Sigmoid colon (tissue), 7 donors: ENCODE data around the gene RBM33. TPM values are rescaled to one million over a fixed set of nuclear protein-coding genes. Genes with fewer than 3 reads are reported as not detected.

ENCODE experiments used
- DNase-seq: peaks from one replicate; pipeline ENCODE4 v3.0.0-alpha.2; 2019
- H3K27ac ChIP-seq, 4 donors: fragments of 200-600 bp; sonication (generic); one replicate each; pipeline ENCODE4 v1.5.1; 2016 to 2019; ENCODE audit warnings: mild to moderate bottlenecking in 1 of 4
- H3K27me3 ChIP-seq, 3 donors: fragments of 200-600 bp; sonication (generic); one replicate each; pipeline ENCODE4 v1.5.1; 2019; ENCODE audit warnings: mild to moderate bottlenecking in 1 of 3
- H3K36me3 ChIP-seq, 4 donors: fragments of 200-600 bp; sonication (generic); one replicate each; pipeline ENCODE4 v1.5.1; 2016 to 2019
- H3K4me1 ChIP-seq, 4 donors: fragments of 200-600 bp; sonication (generic); one replicate each; pipeline ENCODE4 v1.5.1; 2017 to 2019
- H3K4me3 ChIP-seq, 4 donors: fragments of 200-600 bp; sonication (generic); one replicate each; pipeline ENCODE4 v1.5.1; 2017 to 2019; ENCODE audit warnings: mild to moderate bottlenecking in 2 of 4, moderate library complexity in 1 of 4
- H3K9me3 ChIP-seq, 4 donors: fragments of 200-600 bp in 3 of 4; sonication (generic) in 3 of 4; one replicate each; pipeline versions ENCODE4 v1.5.1 to v1.6.1; 2013 to 2019
- CTCF ChIP-seq, 4 experiments: fragments of 450-650 bp in 3 of 4; fragments of 200-600 bp in 1 of 4; IDR thresholded peaks; one replicate each; pipeline ENCODE4 v1.5.1; 2016 to 2019; ENCODE audit warnings: antibody characterized with exemption in 4 of 4, mild to moderate bottlenecking in 3 of 4, moderate library complexity in 2 of 4
- EP300 ChIP-seq, 4 donors: sonication (generic); formaldehyde crosslinking; IDR thresholded peaks; one replicate each; pipeline ENCODE4 v1.6.1; 2017; ENCODE audit warnings: antibody characterized with exemption in 4 of 4
- POLR2A ChIP-seq, 2 donors: fragments of 450-650 bp; IDR thresholded peaks; one replicate each; pipeline ENCODE4 v1.6.1; 2016; ENCODE audit warnings: antibody characterized with exemption in 2 of 2, mild to moderate bottlenecking in 2 of 2, moderate library complexity in 2 of 2
- POLR2AphosphoS5 ChIP-seq, 4 donors: sonication (generic); formaldehyde crosslinking; IDR thresholded peaks; one replicate each; pipeline ENCODE4 v1.6.1; 2017; ENCODE audit warnings: antibody characterized with exemption in 4 of 4
- WGBS, 2 donors: extraction: QIAGEN DNeasy Blood & Tissue Kit; methylation state at CpG; one replicate each; pipeline ENCODE4 v1.1.7; 2013; 5-methylcytosine and 5-hydroxymethylcytosine counted together
- intact Hi-C: fragments of 100-400 bp; cut with DNase I; formaldehyde crosslinking; loops from one replicate; pipeline ENCODE4 v1.15.1; 2023
- polyA plus RNA-seq, 3 donors: library from polyadenylated mRNA; stranded (reverse); fragments of 200-250 nt; gene quantifications; one replicate each; pipeline ENCODE4 v1.2.3, GENCODE V29; 2013
- total RNA-seq, 4 donors: library from RNA; depleted of rRNA; stranded (reverse); fragments of >200 nt; gene quantifications; one replicate each; pipeline ENCODE4 v1.1.0, GENCODE V29; 2016
- donor health status: healthy with polysubstance abuse.
- donor health status: Bipolar disorder and iron deficiency.
- donor health status: healthy.

Gene RBM33
- total and polyA plus RNA-seq, 7 donors = 3.6 to 60.4 (median 30.8) TPM

GRCh38 chr7:155762036-155762435 is 117.6 kb downstream of the RBM33 start:
- no peaks in the 10 kb centered on the region for H3K9me3 ChIP-seq
- no peak overlapping the region for H3K27ac ChIP-seq
- 94 to 95% methylated on average over 4 of the region's 4 CpGs for WGBS, 2 donors
- TF ChIP-seq CTCF (IDR thresholded peaks at IDR 0.05) = no peak
- no peak for TF ChIP-seq POLR2AphosphoS5 (IDR thresholded peaks at IDR 0.05)
- TF ChIP-seq EP300 (IDR thresholded peaks at IDR 0.05) = no peak
- TF ChIP-seq POLR2A (IDR thresholded peaks at IDR 0.05) = no peak
- no peaks in the 10 kb centered on the region for H3K27me3 ChIP-seq
- intact Hi-C loops = loop anchor here (10.0 kb wide), 2 partner anchors 117 to 837 kb away; partner anchors contain the start of gene RBM33
- peaks cover 13 to 33% (median 24%) of the 10 kb centered on the region in 4 donors for H3K36me3 ChIP-seq
- H3K4me3 ChIP-seq = no peak overlapping the region
- peaks cover 0 to 32% (median 7%) of the 10 kb centered on the region in 4 donors for H3K4me1 ChIP-seq
- DNase-seq = no peak

- H3K27me3 ChIP-seq = no peaks in the 10 kb centered on the region
- TF ChIP-seq POLR2AphosphoS5 (IDR thresholded peaks at IDR 0.05) (no peak), POLR2A (IDR thresholded peaks at IDR 0.05) (no peak), CTCF (IDR thresholded peaks at IDR 0.05) (no peak), EP300 (IDR thresholded peaks at IDR 0.05) (no peak)
- intact Hi-C loops = loop anchor here (10.0 kb wide), 2 partner anchors 118 to 838 kb away; partner anchors contain the start of gene RBM33
- no peak for DNase-seq
- peak overlapping the region in 2 of 4 donors; percentile 56 to 60 for H3K27ac ChIP-seq
- H3K4me3 ChIP-seq = no peak overlapping the region
- peaks cover 0 to 32% (median 7%) of the 10 kb centered on the region in 4 donors for H3K4me1 ChIP-seq
- H3K9me3 ChIP-seq = no peaks in the 10 kb centered on the region
- WGBS, 2 donors = 80 to 82% methylated on average over 10 of the region's 10 CpGs
- H3K36me3 ChIP-seq = peaks cover 13 to 39% (median 27%) of the 10 kb centered on the region in 4 donors
Observed at GRCh38 chr7:155762655-155763054, 118.2 kb downstream of the RBM33 start.

DNA sequence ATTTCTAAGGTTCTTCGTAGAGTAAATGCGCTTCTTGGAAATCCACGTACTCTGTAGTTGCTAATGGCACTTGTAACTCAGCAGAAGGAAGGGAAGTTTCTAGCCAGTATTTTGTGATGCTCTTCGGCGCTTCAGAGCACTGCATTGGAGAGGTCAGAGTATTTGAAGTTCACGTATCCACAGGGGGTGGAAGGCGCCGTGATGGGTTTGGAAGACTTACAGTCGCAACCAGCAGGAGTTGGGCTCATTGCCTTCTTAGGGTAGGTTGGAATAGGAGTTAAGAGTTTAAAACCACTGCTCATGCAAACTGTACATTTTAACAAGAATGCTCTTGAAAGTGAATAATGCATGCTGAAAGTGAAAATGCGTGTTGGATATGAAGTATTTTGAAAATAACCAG is 118.7 kb downstream of the RBM33 start:
- 94 to 96% methylated on average over 10 of the region's 10 CpGs for WGBS, 2 donors
- intact Hi-C loops = loop anchor here (10.0 kb wide), 2 partner anchors 118 to 838 kb away; partner anchors contain the start of gene RBM33
- H3K4me3 ChIP-seq = no peak overlapping the region
- no peaks in the 10 kb centered on the region for H3K9me3 ChIP-seq
- peaks cover 13 to 42% (median 29%) of the 10 kb centered on the region in 4 donors for H3K36me3 ChIP-seq
- peak overlapping the region in 2 of 4 donors; percentile 56 to 60 for H3K27ac ChIP-seq
- H3K4me1 ChIP-seq = peaks cover 0 to 32% (median 7%) of the 10 kb centered on the region in 4 donors
- TF ChIP-seq POLR2AphosphoS5 (IDR thresholded peaks at IDR 0.05) (no peak), POLR2A (IDR thresholded peaks at IDR 0.05) (no peak), EP300 (IDR thresholded peaks at IDR 0.05) (no peak)
- no peak for DNase-seq
- H3K27me3 ChIP-seq = no peaks in the 10 kb centered on the region

- no peak for TF ChIP-seq EP300 (IDR thresholded peaks at IDR 0.05)
- TF ChIP-seq POLR2AphosphoS5 (IDR thresholded peaks at IDR 0.05) = peak in 1 of 4 donors; percentile 16
- TF ChIP-seq CTCF (IDR thresholded peaks at IDR 0.05) = no peak
- Histone ChIP-seq H3K4me3 (no peak overlapping the region), H3K4me1 (peaks cover 0 to 32% (median 7%) of the 10 kb centered on the region in 4 donors), H3K27me3 (no peaks in the 10 kb centered on the region), H3K27ac (peak overlapping the region in 3 of 4 donors; percentile 49 to 60 (median 56)), H3K36me3 (peaks cover 13 to 46% (median 29%) of the 10 kb centered on the region in 4 donors), H3K9me3 (no peaks in the 10 kb centered on the region)
- intact Hi-C loops = loop anchor here (10.0 kb wide), 2 partner anchors 119 to 839 kb away; partner anchors contain the start of gene RBM33
- no peak for DNase-seq
- 47 to 88% methylated on average over 27 of the region's 27 CpGs for WGBS, 2 donors
Observed at GRCh38 chr7:155763691-155764437, 119.4 kb downstream of the RBM33 start.

DNA sequence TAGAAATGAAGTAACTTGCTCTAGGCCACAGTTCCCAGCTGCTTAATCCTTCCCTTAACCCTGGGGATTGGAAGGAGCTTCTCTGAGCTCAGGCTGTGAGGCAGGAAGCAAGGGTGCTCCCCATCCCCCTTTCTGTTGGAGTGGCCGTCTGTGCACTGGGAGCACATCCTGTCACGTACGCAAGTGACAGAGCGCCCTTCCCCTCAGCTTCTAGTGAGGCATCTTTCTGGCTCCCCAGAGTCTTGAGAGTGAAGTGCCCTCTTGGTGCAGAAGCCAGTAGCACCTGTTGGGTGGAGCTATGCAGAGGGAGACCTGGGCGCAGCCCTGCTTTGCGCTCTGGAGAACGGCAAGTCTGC is 120.0 kb downstream of the RBM33 start:
- intact Hi-C loops = loop anchor here (10.0 kb wide), 2 partner anchors 120 to 840 kb away; partner anchors contain the start of gene RBM33
- Histone ChIP-seq H3K9me3 (no peaks in the 10 kb centered on the region), H3K36me3 (peaks cover 16 to 52% (median 29%) of the 10 kb centered on the region in 4 donors), H3K27me3 (no peaks in the 10 kb centered on the region), H3K4me1 (peaks cover 0 to 35% (median 7%) of the 10 kb centered on the region in 4 donors), H3K27ac (peak overlapping the region in 3 of 4 donors; percentile 23 to 60 (median 49)), H3K4me3 (no peak overlapping the region)
- WGBS, 2 donors = 69 to 87% methylated on average over 7 of the region's 7 CpGs
- no peak for TF ChIP-seq POLR2AphosphoS5 (IDR thresholded peaks at IDR 0.05)
- TF ChIP-seq CTCF (IDR thresholded peaks at IDR 0.05) = no peak
- DNase-seq = no peak
